Loucy (cell line): ENCODE data around the gene NRN1.

Source experiments
- EZH2phosphoT487 ChIP-seq: fragments of 200-600 bp; IDR thresholded peaks from 2 replicates; pipeline ENCODE4 v1.6.1; 2018; ENCODE audit warnings: antibody characterized with exemption, mild to moderate bottlenecking, moderate library complexity, borderline replicate concordance
- TF ChIP-seq, protein P1 (sequence below): fragments of 200-600 bp; sonication (generic); conservative IDR thresholded peaks from 2 replicates; pipeline ENCODE4 v1.5.1; 2014; ENCODE audit warnings: mild to moderate bottlenecking, antibody characterized with exemption, low read length

DNA sequence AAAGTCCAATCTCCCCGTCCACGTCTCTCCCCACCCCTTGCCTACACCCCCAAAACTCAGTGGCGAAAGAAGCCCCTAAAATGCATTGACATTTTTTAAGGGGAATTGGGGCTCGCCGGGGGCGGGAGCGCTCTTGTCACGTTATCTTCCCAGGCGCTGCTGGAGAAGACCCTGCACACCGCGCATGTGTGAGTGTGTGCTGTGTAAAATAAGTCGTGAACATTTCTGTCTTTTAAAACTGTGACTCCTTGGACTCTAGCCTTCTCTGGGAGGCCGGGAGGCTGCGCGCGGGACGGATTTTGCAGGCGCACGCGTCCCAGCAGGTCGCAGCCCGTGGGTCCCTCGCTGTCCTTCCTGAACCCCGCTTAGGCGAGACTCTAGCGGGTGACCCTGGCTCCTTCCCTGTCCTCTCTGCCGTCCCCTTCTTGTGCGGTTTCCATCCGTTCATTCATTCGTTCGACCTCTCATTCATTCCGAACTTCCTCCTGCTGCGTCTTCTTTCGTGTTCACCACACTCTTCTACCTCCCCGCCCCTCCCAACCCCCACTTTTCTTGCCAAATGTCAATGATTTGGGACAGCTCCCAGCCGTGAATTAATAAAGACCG lies 2.2 kb downstream of the NRN1 start:
- TF ChIP-seq, protein P1, sequence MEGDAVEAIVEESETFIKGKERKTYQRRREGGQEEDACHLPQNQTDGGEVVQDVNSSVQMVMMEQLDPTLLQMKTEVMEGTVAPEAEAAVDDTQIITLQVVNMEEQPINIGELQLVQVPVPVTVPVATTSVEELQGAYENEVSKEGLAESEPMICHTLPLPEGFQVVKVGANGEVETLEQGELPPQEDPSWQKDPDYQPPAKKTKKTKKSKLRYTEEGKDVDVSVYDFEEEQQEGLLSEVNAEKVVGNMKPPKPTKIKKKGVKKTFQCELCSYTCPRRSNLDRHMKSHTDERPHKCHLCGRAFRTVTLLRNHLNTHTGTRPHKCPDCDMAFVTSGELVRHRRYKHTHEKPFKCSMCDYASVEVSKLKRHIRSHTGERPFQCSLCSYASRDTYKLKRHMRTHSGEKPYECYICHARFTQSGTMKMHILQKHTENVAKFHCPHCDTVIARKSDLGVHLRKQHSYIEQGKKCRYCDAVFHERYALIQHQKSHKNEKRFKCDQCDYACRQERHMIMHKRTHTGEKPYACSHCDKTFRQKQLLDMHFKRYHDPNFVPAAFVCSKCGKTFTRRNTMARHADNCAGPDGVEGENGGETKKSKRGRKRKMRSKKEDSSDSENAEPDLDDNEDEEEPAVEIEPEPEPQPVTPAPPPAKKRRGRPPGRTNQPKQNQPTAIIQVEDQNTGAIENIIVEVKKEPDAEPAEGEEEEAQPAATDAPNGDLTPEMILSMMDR: no peak
- no peak for TF ChIP-seq EZH2phosphoT487
